Measurements from ENCODE around the gene RAB3GAP1.
"Not testable (repeated sequence)": the region's sequence is repeated elsewhere in the genome, so short reads cannot be mapped to it uniquely, and the experiment has no call there.

RAB3GAP1 gene

GRCh38 chr2:135055182-135055786, 3.2 kb downstream of the RAB3GAP1 start:
- DNase-seq (ENCODE audit: low read depth): peak; percentile 85

GRCh38 chr2:135056790-135057189, 4.7 kb downstream of the RAB3GAP1 start:
- peak; percentile 44 for DNase-seq (ENCODE audit: low read depth)

- DNase-seq (ENCODE audit: low read depth): no peak
Observed at GRCh38 chr2:135059577-135059976, 7.5 kb downstream of the RAB3GAP1 start.

GRCh38 chr2:135063210-135063609, 11.1 kb downstream of the RAB3GAP1 start:
- DNase-seq (ENCODE audit: low read depth): peak; percentile 31

- no peak for DNase-seq (ENCODE audit: low read depth)
Observed at GRCh38 chr2:135064149-135064548, 12.1 kb downstream of the RAB3GAP1 start.

GRCh38 chr2:135066710-135067109, 14.6 kb downstream of the RAB3GAP1 start:
- DNase-seq (ENCODE audit: low read depth): peak; percentile 39

- no peak for DNase-seq (ENCODE audit: low read depth)
Observed at GRCh38 chr2:135072125-135072997, 20.3 kb downstream of the RAB3GAP1 start.

GRCh38 chr2:135074216-135074615, 22.1 kb downstream of the RAB3GAP1 start:
- DNase-seq (ENCODE audit: low read depth): no peak

GRCh38 chr2:135076556-135076955, 24.5 kb downstream of the RAB3GAP1 start:
- DNase-seq (ENCODE audit: low read depth): no peak

- no peak for DNase-seq (ENCODE audit: low read depth)
Observed at GRCh38 chr2:135078417-135078816, 26.3 kb downstream of the RAB3GAP1 start.

- no peak for DNase-seq (ENCODE audit: low read depth)
Observed at GRCh38 chr2:135086222-135086621, 34.1 kb downstream of the RAB3GAP1 start.

GRCh38 chr2:135089597-135089996, 37.5 kb downstream of the RAB3GAP1 start:
- DNase-seq (ENCODE audit: low read depth): not testable (repeated sequence)

GRCh38 chr2:135091681-135092080, 39.6 kb downstream of the RAB3GAP1 start:
- no peak for DNase-seq (ENCODE audit: low read depth)

GRCh38 chr2:135093193-135093592, 41.1 kb downstream of the RAB3GAP1 start:
- DNase-seq (ENCODE audit: low read depth): peak; percentile 40

- DNase-seq (ENCODE audit: low read depth): no peak
Observed at GRCh38 chr2:135093670-135094330, 41.7 kb downstream of the RAB3GAP1 start.

- no peak for DNase-seq (ENCODE audit: low read depth)
Observed at GRCh38 chr2:135094508-135094907, 42.4 kb downstream of the RAB3GAP1 start.

- peak; percentile 52 for DNase-seq (ENCODE audit: low read depth)
Observed at GRCh38 chr2:135095591-135095990, 43.5 kb downstream of the RAB3GAP1 start.

GRCh38 chr2:135096665-135097446, 44.8 kb downstream of the RAB3GAP1 start:
- peak; percentile 69 for DNase-seq (ENCODE audit: low read depth)

- no peak for DNase-seq (ENCODE audit: low read depth)
Observed at GRCh38 chr2:135097532-135098231, 45.6 kb downstream of the RAB3GAP1 start.

GRCh38 chr2:135099802-135100483, 47.9 kb downstream of the RAB3GAP1 start:
- no peak for DNase-seq (ENCODE audit: low read depth)

- no peak for DNase-seq (ENCODE audit: low read depth)
Observed at GRCh38 chr2:135103843-135104242, 51.8 kb downstream of the RAB3GAP1 start.

All from iris pigment epithelial cell (primary cell).